ENCODE results near the gene ARHGEF7.

ARHGEF7 gene

GRCh38 chr13:111328574-111329410, 213.7 kb downstream of the ARHGEF7 start:
- DNase-seq: no peak

- no peak for DNase-seq
Observed at GRCh38 chr13:111329641-111330040, 214.5 kb downstream of the ARHGEF7 start.

GRCh38 chr13:111330066-111330610, 215.0 kb downstream of the ARHGEF7 start:
- DNase-seq: no peak

- DNase-seq: no peak
Observed at GRCh38 chr13:111335298-111335697, 220.2 kb downstream of the ARHGEF7 start.

- no peak for DNase-seq
Observed at GRCh38 chr13:111336666-111337065, 221.6 kb downstream of the ARHGEF7 start.

- no peak for DNase-seq
Observed at GRCh38 chr13:111337206-111337605, 222.1 kb downstream of the ARHGEF7 start.

GRCh38 chr13:111337741-111338140, 222.6 kb downstream of the ARHGEF7 start:
- no peak for DNase-seq

GRCh38 chr13:111338841-111339240, 223.7 kb downstream of the ARHGEF7 start:
- no peak for DNase-seq

- no peak for DNase-seq
Observed at GRCh38 chr13:111339366-111340143, 224.4 kb downstream of the ARHGEF7 start.

- DNase-seq: no peak
Observed at GRCh38 chr13:111341886-111342285, 226.8 kb downstream of the ARHGEF7 start.

- DNase-seq: no peak
Observed at GRCh38 chr13:111342721-111343120, 227.6 kb downstream of the ARHGEF7 start.

GRCh38 chr13:111343186-111343805, 228.2 kb downstream of the ARHGEF7 start:
- no peak for DNase-seq

GRCh38 chr13:111344471-111345191, 229.5 kb downstream of the ARHGEF7 start:
- DNase-seq: peak; percentile 90

- no peak for DNase-seq
Observed at GRCh38 chr13:111345682-111346081, 230.6 kb downstream of the ARHGEF7 start.

GRCh38 chr13:111346101-111346680, 231.1 kb downstream of the ARHGEF7 start:
- no peak for DNase-seq

GRCh38 chr13:111347438-111347837, 232.3 kb downstream of the ARHGEF7 start:
- DNase-seq: no peak

- DNase-seq: no peak
Observed at GRCh38 chr13:111353508-111353907, 238.4 kb downstream of the ARHGEF7 start.

- DNase-seq: no peak
Observed at GRCh38 chr13:111354789-111355188, 239.7 kb downstream of the ARHGEF7 start.

All from NCI-H510A treated with DMSO at 0.1 percent for 48 hours (cell line).